Superior temporal gyrus (tissue), 1 donor: ENCODE data around the gene ACBD6.

ENCODE experiments used
- DNase-seq: peaks from one replicate; pipeline ENCODE4 v3.0.0-alpha.2; 2016; ENCODE audit errors: extremely low spot score

Gene ACBD6

GRCh38 chr1:180299479-180300221 is 202.7 kb downstream of the ACBD6 start:
- no peak for DNase-seq

DNA sequence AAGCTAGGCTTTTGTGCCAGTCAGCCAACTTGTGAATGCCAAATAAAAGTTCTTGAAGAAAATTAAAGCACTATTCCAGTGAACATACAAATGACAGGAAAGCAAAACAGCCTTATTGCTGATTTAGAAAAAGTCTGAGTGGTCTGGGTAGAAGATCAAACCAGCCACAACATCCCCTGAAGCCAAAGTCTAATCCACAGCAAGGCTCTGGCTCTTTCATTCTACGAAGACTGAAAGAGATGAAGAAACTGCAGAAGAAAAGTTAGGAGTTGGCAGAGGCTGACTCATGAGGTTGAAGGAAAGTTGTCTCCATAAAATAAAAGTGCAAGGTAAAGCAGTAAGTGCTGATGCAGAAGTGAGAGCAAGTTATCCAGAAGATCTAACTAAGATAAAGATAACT is 206.4 kb downstream of the ACBD6 start:
- no peak for DNase-seq

DNA sequence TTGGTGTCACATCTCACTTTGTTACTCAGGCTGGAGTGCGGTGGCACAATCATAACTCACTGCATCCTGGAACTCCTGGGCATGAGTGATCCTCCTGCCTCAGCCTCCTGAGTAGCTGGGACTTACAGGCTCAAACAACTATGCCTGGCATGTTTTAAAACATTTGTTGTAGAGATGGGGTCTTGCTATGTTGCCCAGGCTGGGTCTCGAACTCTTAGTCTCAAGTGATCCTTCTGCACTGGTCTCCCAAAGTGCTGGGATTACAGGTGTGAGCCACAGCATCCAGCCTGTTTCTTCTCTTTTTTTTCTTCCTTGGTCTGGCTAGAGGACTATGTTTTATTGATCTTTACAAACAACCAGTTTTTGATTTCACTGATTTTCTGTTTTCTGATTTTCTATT is 207.7 kb downstream of the ACBD6 start:
- DNase-seq, result no peak

- DNase-seq, result no peak
These were observed 211.4 kb downstream of the ACBD6 start for GRCh38 chr1:180291004-180291403.

- no peak for DNase-seq
These were observed 211.9 kb downstream of the ACBD6 start for GRCh38 chr1:180290265-180291001.

- no peak for DNase-seq
These were observed 213.4 kb downstream of the ACBD6 start for GRCh38 chr1:180288940-180289339.

DNA sequence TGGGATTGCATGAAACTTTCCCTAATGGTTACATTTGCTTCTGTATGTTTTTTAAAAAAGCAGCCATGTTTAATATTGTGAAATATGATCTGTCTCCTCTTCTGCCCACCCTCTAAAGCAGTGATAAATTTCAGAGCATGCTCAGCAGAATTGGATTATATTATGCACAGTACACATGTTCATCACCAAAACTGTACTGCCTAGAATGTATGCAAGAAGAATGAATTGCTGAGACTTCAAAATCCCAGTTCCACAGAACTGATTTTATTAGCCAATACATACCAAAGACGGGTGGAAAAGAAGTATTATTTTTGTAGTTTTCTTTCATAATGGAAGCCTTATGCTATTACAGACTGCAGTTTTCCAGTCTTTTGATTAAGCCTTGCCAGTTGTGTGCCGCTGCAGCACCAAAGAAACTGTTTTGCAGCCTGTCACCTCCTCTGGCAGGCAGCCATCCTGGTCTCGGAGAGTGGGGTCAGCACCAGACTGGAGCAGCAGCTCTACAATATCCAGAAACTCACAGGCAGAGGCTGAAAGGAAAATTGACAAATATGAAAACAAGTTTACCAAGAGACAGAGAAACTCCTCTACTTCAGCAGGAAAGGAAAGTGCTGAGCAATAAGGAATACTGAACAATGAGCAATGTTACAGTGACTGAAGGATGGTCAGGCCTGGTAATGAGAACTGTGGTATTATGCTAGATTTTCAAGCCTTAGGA is 214.2 kb downstream of the ACBD6 start:
- DNase-seq, result no peak

DNA sequence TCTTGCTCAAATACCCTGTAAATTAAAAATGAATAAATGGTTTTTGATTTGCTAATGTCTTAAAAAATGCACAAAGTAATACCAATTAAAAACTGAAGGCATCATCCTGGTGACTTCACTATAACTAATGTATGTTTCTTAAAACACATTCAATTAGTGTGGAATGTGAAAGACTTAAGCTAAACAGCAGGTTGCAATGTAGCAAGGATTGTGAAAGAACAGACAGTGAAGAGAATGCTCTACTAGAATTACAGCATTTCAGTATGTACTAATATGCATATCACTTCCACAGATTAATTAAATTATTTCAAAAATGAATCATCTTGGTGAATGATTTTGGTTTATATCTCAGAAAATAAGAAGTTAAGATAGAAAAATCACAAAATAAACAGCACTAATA is 216.0 kb downstream of the ACBD6 start:
- no peak for DNase-seq

- no peak for DNase-seq
These were observed 219.3 kb downstream of the ACBD6 start for GRCh38 chr1:180283098-180283497.

DNA sequence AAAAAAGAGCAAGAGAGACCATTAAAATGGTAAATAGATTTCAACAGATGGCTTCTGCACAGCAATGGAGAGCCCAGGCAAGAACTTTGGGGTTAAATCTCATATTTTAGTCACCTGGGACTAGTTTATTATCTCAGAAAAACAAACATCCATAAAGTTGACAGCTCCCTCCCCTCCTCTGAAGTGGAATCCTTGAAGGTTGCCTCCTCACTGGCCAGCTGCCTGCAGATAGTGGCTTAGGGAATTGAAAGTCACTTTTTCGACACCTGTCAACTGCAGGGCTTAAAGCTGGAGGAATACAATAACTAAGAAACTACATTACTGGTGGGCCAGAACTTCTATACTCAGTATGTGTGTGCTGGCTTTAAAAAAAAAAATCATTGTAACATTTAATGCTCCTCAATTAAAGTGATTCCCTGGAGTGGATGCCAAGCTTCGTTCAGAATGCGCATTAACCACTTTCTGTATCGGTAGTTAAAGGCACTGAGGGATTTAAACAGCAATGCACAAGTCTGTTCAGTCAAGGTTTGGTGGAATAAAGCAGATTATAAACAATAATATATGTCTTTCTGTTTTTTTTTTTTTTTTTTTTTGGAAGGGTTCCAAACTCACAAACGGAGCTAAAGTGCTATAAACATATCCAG is 219.9 kb downstream of the ACBD6 start:
- DNase-seq, result no peak

DNA sequence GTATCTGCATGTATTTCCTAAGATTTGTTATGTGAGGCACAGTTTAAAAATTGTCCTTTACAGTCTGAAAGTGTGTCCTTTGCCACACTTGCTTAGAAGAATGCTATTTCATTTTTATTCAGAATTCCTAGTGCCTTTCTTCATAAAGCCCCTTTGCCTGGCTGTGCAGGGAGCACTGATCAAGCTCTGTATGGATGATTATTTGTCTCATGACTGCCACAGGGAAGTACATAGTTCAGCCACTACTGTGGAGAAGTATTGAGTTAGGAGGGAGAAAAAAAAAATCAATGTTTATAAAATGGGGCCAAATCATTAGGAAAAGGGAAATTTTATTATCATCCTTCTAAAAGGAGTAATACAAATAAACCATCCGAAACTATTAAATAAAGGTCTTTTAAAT is 220.9 kb downstream of the ACBD6 start:
- DNase-seq, result no peak

GRCh38 chr1:180280617-180281016 is 221.8 kb downstream of the ACBD6 start:
- no peak for DNase-seq

- DNase-seq, result no peak
These were observed 222.7 kb downstream of the ACBD6 start for GRCh38 chr1:180279651-180280050.

GRCh38 chr1:180278596-180279395 is 223.6 kb downstream of the ACBD6 start:
- DNase-seq, result no peak

GRCh38 chr1:180278194-180278515 is 224.2 kb downstream of the ACBD6 start:
- no peak for DNase-seq

GRCh38 chr1:180277476-180278193 is 224.7 kb downstream of the ACBD6 start:
- no peak for DNase-seq

GRCh38 chr1:180275726-180276125 is 226.7 kb downstream of the ACBD6 start:
- no peak for DNase-seq

- DNase-seq, result no peak
These were observed 228.2 kb downstream of the ACBD6 start for GRCh38 chr1:180274221-180274620.

- DNase-seq, result no peak
These were observed 229.3 kb downstream of the ACBD6 start for GRCh38 chr1:180273066-180273465.

GRCh38 chr1:180272395-180272794 is 230.0 kb downstream of the ACBD6 start:
- DNase-seq, result no peak
